ENCODE measurements around the gene PGAM1.

DNA sequence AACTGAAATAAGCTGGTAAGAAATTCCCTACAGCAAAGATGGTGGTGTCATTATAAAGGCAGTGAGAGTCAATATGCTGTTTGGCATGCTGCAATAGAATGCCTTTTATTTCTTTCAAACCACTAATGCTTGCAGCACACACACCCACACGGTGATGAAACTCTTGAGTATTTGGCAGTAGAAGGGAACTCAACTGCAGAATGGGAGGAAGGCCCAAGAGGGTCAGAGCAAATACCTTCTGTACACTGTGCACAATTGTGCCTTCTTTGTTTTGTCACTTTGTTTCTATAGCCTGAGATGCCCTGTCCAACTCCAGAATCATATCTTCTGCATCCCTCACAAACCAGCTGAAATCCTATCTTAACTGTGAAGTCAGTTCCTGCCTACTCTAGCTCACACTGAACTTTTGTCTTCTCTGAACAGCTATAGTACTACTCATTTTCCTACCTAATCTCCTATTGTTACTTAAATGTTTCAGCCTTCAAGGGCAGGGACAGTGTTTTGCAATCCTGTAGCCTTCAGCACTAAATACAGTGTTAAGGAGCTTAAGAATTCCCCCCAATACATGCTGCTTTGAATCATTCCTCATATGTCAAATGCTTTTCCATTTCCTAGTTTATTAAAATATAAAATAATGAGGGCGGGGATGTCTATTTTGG, 50.1 kb downstream of the PGAM1 start:
- TF ChIP-seq, protein P1, sequence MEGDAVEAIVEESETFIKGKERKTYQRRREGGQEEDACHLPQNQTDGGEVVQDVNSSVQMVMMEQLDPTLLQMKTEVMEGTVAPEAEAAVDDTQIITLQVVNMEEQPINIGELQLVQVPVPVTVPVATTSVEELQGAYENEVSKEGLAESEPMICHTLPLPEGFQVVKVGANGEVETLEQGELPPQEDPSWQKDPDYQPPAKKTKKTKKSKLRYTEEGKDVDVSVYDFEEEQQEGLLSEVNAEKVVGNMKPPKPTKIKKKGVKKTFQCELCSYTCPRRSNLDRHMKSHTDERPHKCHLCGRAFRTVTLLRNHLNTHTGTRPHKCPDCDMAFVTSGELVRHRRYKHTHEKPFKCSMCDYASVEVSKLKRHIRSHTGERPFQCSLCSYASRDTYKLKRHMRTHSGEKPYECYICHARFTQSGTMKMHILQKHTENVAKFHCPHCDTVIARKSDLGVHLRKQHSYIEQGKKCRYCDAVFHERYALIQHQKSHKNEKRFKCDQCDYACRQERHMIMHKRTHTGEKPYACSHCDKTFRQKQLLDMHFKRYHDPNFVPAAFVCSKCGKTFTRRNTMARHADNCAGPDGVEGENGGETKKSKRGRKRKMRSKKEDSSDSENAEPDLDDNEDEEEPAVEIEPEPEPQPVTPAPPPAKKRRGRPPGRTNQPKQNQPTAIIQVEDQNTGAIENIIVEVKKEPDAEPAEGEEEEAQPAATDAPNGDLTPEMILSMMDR (IDR thresholded peaks at IDR 0.05), result no peak
- no peak for TF ChIP-seq POLR2AphosphoS5 (IDR thresholded peaks at IDR 0.05; ENCODE audit: low read depth, low read length)
- TF ChIP-seq NFIC (IDR thresholded peaks at IDR 0.05; ENCODE audit: borderline replicate concordance), result no peak
- no peak for TF ChIP-seq RAD21 (IDR thresholded peaks at IDR 0.05; ENCODE audit: low read length)

All from SK-N-SH (cell line).